WTC11 (cell line): Measurements from ENCODE around the gene CALN1. TPM values are rescaled to one million over a fixed set of nuclear protein-coding genes. Genes with fewer than 3 reads are reported as not detected.
A peak's percentile ranks its signal among the peaks of the same experiment; 100 is the strongest.
"Not testable (repeated sequence)": the region's sequence is repeated elsewhere in the genome, so short reads cannot be mapped to it uniquely, and the experiment has no call there.

ENCODE experiments used
- ATAC-seq: fragments of 200-7000 bp; cut with Tn5 transposase; 2 replicates; pipeline ENCODE4 v1.10.0; 2021; ENCODE audit warnings: mild to moderate bottlenecking, moderate library complexity
- CTCF ChIA-PET: fragments of 300-600 bp; sonication (Branson Sonifier 250); formaldehyde crosslinking; loops from one replicate; lab custom pipeline; 2021; ENCODE audit warnings: antibody characterized with exemption; lab: Charles Lee
- POLR2A ChIA-PET: fragments of 350-600 bp; sonication (Branson Sonifier 250); formaldehyde crosslinking; loops from one replicate; lab custom pipeline; 2021; ENCODE audit warnings: antibody characterized with exemption; lab: Charles Lee
- DNase-seq: peaks from one replicate; pipeline ENCODE4 v3.0.0; 2021; ENCODE audit warnings: low spot score
- H3K27ac Mint-ChIP-seq: 2 replicates; pipeline ENCODE4 v1.8.0; 2021; ENCODE audit warnings: mixed read lengths
- H3K27me3 Mint-ChIP-seq: 2 replicates; pipeline ENCODE4 v1.8.0; 2021; ENCODE audit warnings: low read depth, mild to moderate bottlenecking, moderate library complexity, mixed read lengths
- H3K36me3 Mint-ChIP-seq: 2 replicates; pipeline ENCODE4 v1.8.0; 2021; ENCODE audit warnings: mixed read lengths
- H3K4me1 Mint-ChIP-seq: 2 replicates; pipeline ENCODE4 v1.8.0; 2022; ENCODE audit warnings: mixed read lengths
- H3K4me3 Mint-ChIP-seq: 2 replicates; pipeline ENCODE4 v1.8.0; 2021; ENCODE audit warnings: mild to moderate bottlenecking, moderate library complexity, mixed read lengths
- H3K9me3 Mint-ChIP-seq: 2 replicates; pipeline ENCODE4 v1.8.0; 2021; ENCODE audit warnings: mixed read lengths
- CBFB ChIP-seq: sonication (generic); formaldehyde crosslinking; IDR thresholded peaks from 2 replicates; pipeline ENCODE4 v1.8.1; 2022; ENCODE audit warnings: mild to moderate bottlenecking, low read depth, missing genetic modification reagents
- CREM ChIP-seq: sonication (generic); formaldehyde crosslinking; IDR thresholded peaks from 2 replicates; pipeline ENCODE4 v1.8.1; 2022; ENCODE audit warnings: mild to moderate bottlenecking, missing genetic modification reagents, moderate library complexity
- CTCF ChIP-seq: fragments of 200-600 bp; IDR thresholded peaks from 2 replicates; pipeline ENCODE4 v1.8.0; 2022; ENCODE audit warnings: antibody characterized with exemption
- FOXK1 ChIP-seq: sonication (generic); formaldehyde crosslinking; IDR thresholded peaks from 2 replicates; pipeline ENCODE4 v1.8.0; 2022; ENCODE audit warnings: mild to moderate bottlenecking, moderate library complexity, missing genetic modification reagents
- FOXP1 ChIP-seq: sonication (generic); formaldehyde crosslinking; IDR thresholded peaks from 2 replicates; pipeline ENCODE4 v1.8.0; 2022; ENCODE audit warnings: missing genetic modification reagents, mild to moderate bottlenecking, moderate library complexity, borderline replicate concordance
- IRF2 ChIP-seq: sonication (generic); formaldehyde crosslinking; IDR thresholded peaks from 2 replicates; pipeline ENCODE4 v1.8.0; 2022; ENCODE audit warnings: low read depth, missing genetic modification reagents, borderline replicate concordance
- KAT7 ChIP-seq: sonication (generic); formaldehyde crosslinking; IDR thresholded peaks from 2 replicates; pipeline ENCODE4 v1.8.1; 2023; ENCODE audit warnings: missing genetic modification reagents, mild to moderate bottlenecking, borderline replicate concordance
- NFE2L1 ChIP-seq: sonication (generic); formaldehyde crosslinking; IDR thresholded peaks from 2 replicates; pipeline ENCODE4 v1.8.1; 2023; ENCODE audit warnings: missing genetic modification reagents
- NFYB ChIP-seq: sonication (generic); formaldehyde crosslinking; conservative IDR thresholded peaks from 2 replicates; pipeline ENCODE4 v1.8.0; 2022; ENCODE audit warnings: low read depth, missing genetic modification reagents
- NR3C1 ChIP-seq: sonication (generic); formaldehyde crosslinking; conservative IDR thresholded peaks from 2 replicates; pipeline ENCODE4 v1.8.1; 2023; ENCODE audit warnings: low read depth, mild to moderate bottlenecking, missing genetic modification reagents
- SMAD3 ChIP-seq: sonication (generic); formaldehyde crosslinking; IDR thresholded peaks from 2 replicates; pipeline ENCODE4 v1.8.0; 2022; ENCODE audit warnings: missing genetic modification reagents, mild to moderate bottlenecking, borderline replicate concordance
- SMAD4 ChIP-seq: sonication (generic); formaldehyde crosslinking; IDR thresholded peaks from 2 replicates; pipeline ENCODE4 v1.8.0; 2022; ENCODE audit warnings: mild to moderate bottlenecking, missing genetic modification reagents
- TEAD1 ChIP-seq: sonication (generic); formaldehyde crosslinking; IDR thresholded peaks from 2 replicates; pipeline ENCODE4 v1.8.0; 2022; ENCODE audit warnings: mild to moderate bottlenecking, missing genetic modification reagents
- TP53 ChIP-seq: sonication (generic); formaldehyde crosslinking; IDR thresholded peaks from 2 replicates; pipeline ENCODE4 v1.8.1; 2023; ENCODE audit warnings: mild to moderate bottlenecking, missing genetic modification reagents
- ZNF281 ChIP-seq: sonication (generic); formaldehyde crosslinking; IDR thresholded peaks from 2 replicates; pipeline ENCODE4 v1.8.0; 2023; ENCODE audit warnings: mild to moderate bottlenecking, missing genetic modification reagents
- ZNF416 ChIP-seq: fragments of 250-450 bp; sonication (Bioruptor Pico); IDR thresholded peaks from 2 replicates; pipeline ENCODE4 v1.9.0; 2021; ENCODE audit warnings: mild to moderate bottlenecking, inconsistent platforms
- ZNF423 ChIP-seq: fragments of 250-450 bp; sonication (Bioruptor Pico); IDR thresholded peaks from 2 replicates; pipeline ENCODE4 v2.1.2; 2022; ENCODE audit warnings: mild to moderate bottlenecking, moderate library complexity
- total RNA-seq: library from RNA; stranded (reverse); gene quantifications from 3 replicates; pipeline ENCODE4 v1.2.3, GENCODE V29; 2021
- TF ChIP-seq, protein P1 (sequence below): sonication (generic); formaldehyde crosslinking; IDR thresholded peaks from 2 replicates; pipeline ENCODE4 v1.8.1; 2023; ENCODE audit warnings: mild to moderate bottlenecking, missing genetic modification reagents
- TF ChIP-seq, protein P2 (sequence below): sonication (generic); formaldehyde crosslinking; IDR thresholded peaks from 2 replicates; pipeline ENCODE4 v1.8.0; 2023; ENCODE audit warnings: missing genetic modification reagents

CALN1 gene
- total RNA-seq, 1 experiment from 2014 or later = 10.5 TPM

- no peaks in the 10 kb centered on the region for H3K36me3 Mint-ChIP-seq
- POLR2A ChIA-PET = no interaction called here
Observed at GRCh38 chr7:72213769-72214168, 198.4 kb downstream of the CALN1 start.

DNA sequence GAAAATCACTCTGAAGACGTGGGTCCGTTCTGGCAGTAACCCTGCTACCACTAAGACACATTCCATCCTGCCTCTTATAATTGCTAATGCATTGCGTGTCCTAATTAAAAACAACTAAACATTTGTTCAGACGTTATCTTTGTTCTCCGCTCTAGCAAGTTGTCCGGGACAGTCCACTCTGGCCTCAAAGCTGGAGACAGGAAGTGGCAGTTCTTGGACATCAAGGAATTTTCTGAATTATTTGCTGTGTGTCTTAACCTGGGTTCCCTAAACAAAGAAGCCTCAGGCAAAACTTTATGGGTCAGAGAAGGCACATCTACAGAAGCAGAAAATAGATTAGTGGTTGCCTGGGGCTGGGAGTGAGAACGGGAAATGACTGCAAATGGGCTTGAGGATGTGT, 199.1 kb downstream of the CALN1 start:
- Mint-ChIP-seq H3K27me3 (no peaks in the 10 kb centered on the region), H3K36me3 (no peaks in the 10 kb centered on the region), H3K9me3 (no peaks in the 10 kb centered on the region), H3K27ac (peak overlapping the region; percentile 9; the same call in 1 of the 2 replicates), H3K4me3 (no peak overlapping the region), H3K4me1 (peaks cover 8% of the 10 kb centered on the region)
- ATAC-seq = no peak
- ChIA-PET POLR2A (no interaction called here), CTCF (no interaction called here)
- TF ChIP-seq IRF2 (no peak), ZNF423 (CRISPR knock-in tag) (no peak), ZNF281 (CRISPR knock-in tag) (no peak), SMAD4 (CRISPR knock-in tag) (no peak), SMAD3 (CRISPR knock-in tag) (no peak), TP53 (CRISPR knock-in tag) (no peak), TEAD1 (CRISPR knock-in tag) (no peak), NFE2L1 (CRISPR knock-in tag) (no peak), NR3C1 (CRISPR knock-in tag) (no peak), CBFB (no peak), NFYB (CRISPR knock-in tag) (no peak), CTCF (no peak)
- TF ChIP-seq, protein P1, sequence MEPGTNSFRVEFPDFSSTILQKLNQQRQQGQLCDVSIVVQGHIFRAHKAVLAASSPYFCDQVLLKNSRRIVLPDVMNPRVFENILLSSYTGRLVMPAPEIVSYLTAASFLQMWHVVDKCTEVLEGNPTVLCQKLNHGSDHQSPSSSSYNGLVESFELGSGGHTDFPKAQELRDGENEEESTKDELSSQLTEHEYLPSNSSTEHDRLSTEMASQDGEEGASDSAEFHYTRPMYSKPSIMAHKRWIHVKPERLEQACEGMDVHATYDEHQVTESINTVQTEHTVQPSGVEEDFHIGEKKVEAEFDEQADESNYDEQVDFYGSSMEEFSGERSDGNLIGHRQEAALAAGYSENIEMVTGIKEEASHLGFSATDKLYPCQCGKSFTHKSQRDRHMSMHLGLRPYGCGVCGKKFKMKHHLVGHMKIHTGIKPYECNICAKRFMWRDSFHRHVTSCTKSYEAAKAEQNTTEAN (CRISPR knock-in tag) = no peak
- TF ChIP-seq, protein P2, sequence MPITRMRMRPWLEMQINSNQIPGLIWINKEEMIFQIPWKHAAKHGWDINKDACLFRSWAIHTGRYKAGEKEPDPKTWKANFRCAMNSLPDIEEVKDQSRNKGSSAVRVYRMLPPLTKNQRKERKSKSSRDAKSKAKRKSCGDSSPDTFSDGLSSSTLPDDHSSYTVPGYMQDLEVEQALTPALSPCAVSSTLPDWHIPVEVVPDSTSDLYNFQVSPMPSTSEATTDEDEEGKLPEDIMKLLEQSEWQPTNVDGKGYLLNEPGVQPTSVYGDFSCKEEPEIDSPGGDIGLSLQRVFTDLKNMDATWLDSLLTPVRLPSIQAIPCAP (CRISPR knock-in tag) = no peak
- no peak for DNase-seq

More at GRCh38 chr7:72213769-72214168, 198.4 kb downstream of the CALN1 start:
- DNase-seq (no peak), ATAC-seq (no peak)
- Mint-ChIP-seq H3K4me3 (no peak overlapping the region), H3K27ac (no peak overlapping the region), H3K9me3 (no peaks in the 10 kb centered on the region), H3K4me1 (peaks cover 6% of the 10 kb centered on the region), H3K27me3 (no peaks in the 10 kb centered on the region)
- CTCF ChIA-PET = no interaction called here
- TF ChIP-seq FOXP1 (CRISPR knock-in tag) (no peak), FOXK1 (CRISPR knock-in tag) (no peak)

DNA sequence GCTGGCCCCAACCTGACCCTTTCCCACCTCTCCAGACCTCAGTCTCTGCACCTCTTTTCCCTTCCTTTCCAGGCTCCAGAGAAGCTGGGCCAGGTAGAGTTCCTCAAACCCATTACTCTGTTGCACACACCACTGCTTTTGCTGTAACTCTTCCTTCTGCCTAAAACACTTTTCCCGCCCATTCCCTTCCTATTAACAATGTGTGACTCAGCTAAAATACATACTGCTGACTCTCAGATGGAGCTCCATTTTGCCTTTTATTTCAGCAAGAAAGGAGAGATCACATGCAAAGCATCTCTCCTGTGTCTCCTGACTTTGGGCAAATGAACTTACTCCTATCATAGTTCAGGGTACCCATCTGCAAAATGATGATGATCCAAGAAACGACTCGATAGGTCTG, 201.0 kb downstream of the CALN1 start:
- H3K9me3 Mint-ChIP-seq = no peaks in the 10 kb centered on the region
- POLR2A ChIA-PET = no interaction called here
- H3K4me3 Mint-ChIP-seq = no peak overlapping the region
- H3K4me1 Mint-ChIP-seq = peaks cover 8% of the 10 kb centered on the region
- TF ChIP-seq ZNF416 (CRISPR knock-in tag) (no peak), KAT7 (CRISPR knock-in tag) (no peak), CREM (no peak)
- H3K27me3 Mint-ChIP-seq = no peaks in the 10 kb centered on the region
- DNase-seq (no peak), ATAC-seq (no peak)
- CTCF ChIA-PET = interaction anchor here (1.4 kb wide), 1 partner anchor 50 kb away, joined by 6 read pairs; no protein-coding TSS in a partner anchor
- no peak overlapping the region for H3K27ac Mint-ChIP-seq
- no peaks in the 10 kb centered on the region for H3K36me3 Mint-ChIP-seq

GRCh38 chr7:72209006-72209405, 203.1 kb downstream of the CALN1 start:
- H3K27ac Mint-ChIP-seq, DNase-seq, H3K4me1 Mint-ChIP-seq, H3K27me3 Mint-ChIP-seq, ATAC-seq, POLR2A ChIA-PET, H3K9me3 Mint-ChIP-seq, H3K36me3 Mint-ChIP-seq, H3K4me3 Mint-ChIP-seq, CTCF ChIA-PET: not testable (repeated sequence)
